Islet precursor cell (in vitro differentiated cells): ENCODE data around the gene BSG.
"Not testable (repeated sequence)": the region's sequence is repeated elsewhere in the genome, so short reads cannot be mapped to it uniquely, and the experiment has no call there.

Experiments
- DNase-seq: peaks from one replicate; pipeline ENCODE4 v3.0.0-alpha.2; 2018

BSG gene

GRCh38 chr19:588741-589692 is 16.6 kb downstream of the BSG start:
- DNase-seq: no peak

GRCh38 chr19:589693-590395 is 17.4 kb downstream of the BSG start, which contains the start of gene HCN2:
Gene HCN2, plus strand, starts transcription at chr19:589881. Its CDS starts 65 bp downstream, at chr19:589946.
- no peak for DNase-seq

GRCh38 chr19:590396-590745 is 18.0 kb downstream of the BSG start:
- no peak for DNase-seq

GRCh38 chr19:590750-591098 is 18.3 kb downstream of the BSG start:
- DNase-seq: no peak

- peak; percentile 77 for DNase-seq
These were observed 18.9 kb downstream of the BSG start for GRCh38 chr19:591099-591958.

GRCh38 chr19:592101-592500 is 19.7 kb downstream of the BSG start:
- no peak for DNase-seq

GRCh38 chr19:593055-593454 is 20.7 kb downstream of the BSG start:
- DNase-seq: no peak

GRCh38 chr19:593505-593904 is 21.1 kb downstream of the BSG start:
- no peak for DNase-seq

- no peak for DNase-seq
These were observed 22.0 kb downstream of the BSG start for GRCh38 chr19:594265-594870.

GRCh38 chr19:595326-596262 is 23.2 kb downstream of the BSG start:
- DNase-seq: no peak

GRCh38 chr19:596263-596655 is 23.9 kb downstream of the BSG start:
- DNase-seq: no peak

- no peak for DNase-seq
These were observed 25.3 kb downstream of the BSG start for GRCh38 chr19:597406-598315.

- DNase-seq: no peak
These were observed 28.9 kb downstream of the BSG start for GRCh38 chr19:601310-601709.

GRCh38 chr19:601790-602189 is 29.4 kb downstream of the BSG start:
- DNase-seq: no peak

- no peak for DNase-seq
These were observed 30.2 kb downstream of the BSG start for GRCh38 chr19:602391-603301.

GRCh38 chr19:603302-603639 is 30.9 kb downstream of the BSG start:
- not testable (repeated sequence) for DNase-seq

GRCh38 chr19:603779-604178 is 31.4 kb downstream of the BSG start:
- DNase-seq: not testable (repeated sequence)

GRCh38 chr19:604355-604754 is 32.0 kb downstream of the BSG start:
- DNase-seq: peak; percentile 48
